GM12878 (cell line): ENCODE measurements around the gene ANLN.

ENCODE experiments used
- CHD2 ChIP-seq: IDR thresholded peaks from 2 replicates; pipeline ENCODE4 v1.6.1; 2011; ENCODE audit warnings: low read depth, low read length, improper control_type of control experiment, borderline replicate concordance
- CREB1 ChIP-seq: IDR thresholded peaks from 2 replicates; pipeline ENCODE4 v1.6.1; 2012; ENCODE audit warnings: low read depth, mild to moderate bottlenecking, inconsistent platforms
- E2F8 ChIP-seq: fragments of 450-650 bp; IDR thresholded peaks from 2 replicates; pipeline ENCODE4 v1.6.1; 2018; ENCODE audit warnings: mild to moderate bottlenecking, low read depth, moderate library complexity; ENCODE audit not compliant: partially characterized antibody
- ESRRA ChIP-seq: IDR thresholded peaks from 2 replicates; pipeline ENCODE4 v1.6.1; 2012; ENCODE audit warnings: mild to moderate bottlenecking, low read length, improper control_type of control experiment
- MXI1 ChIP-seq: fragments of 150-350 bp; IDR thresholded peaks from 2 replicates; pipeline ENCODE4 v1.6.1; 2011; ENCODE audit warnings: low read depth, mild to moderate bottlenecking, inconsistent platforms, low read length, improper control_type of control experiment
- POLR2A ChIP-seq: IDR thresholded peaks from 2 replicates; pipeline ENCODE4 v1.6.1; 2011; ENCODE audit warnings: low read depth, mild to moderate bottlenecking, low read length
- RAD21 ChIP-seq: IDR thresholded peaks from 2 replicates; pipeline ENCODE4 v1.6.1; 2011; ENCODE audit warnings: mild to moderate bottlenecking, low read depth, low read length, moderate library complexity; ENCODE audit not compliant: insufficient read depth
- RCOR1 ChIP-seq: conservative IDR thresholded peaks from 2 replicates; pipeline ENCODE4 v1.6.1; 2012; ENCODE audit warnings: low read depth, low read length, improper control_type of control experiment
- SRF ChIP-seq, 2 experiments: IDR thresholded peaks; 2 replicates each; pipeline ENCODE4 v1.6.1; 2011; ENCODE audit warnings: low read depth in 2 of 2, low read length in 2 of 2, mild to moderate bottlenecking in 1 of 2, moderate library complexity in 1 of 2
- SUPT20H ChIP-seq: IDR thresholded peaks from 2 replicates; pipeline ENCODE4 v1.6.1; 2011; ENCODE audit warnings: low read depth, mild to moderate bottlenecking, low read length, moderate library complexity, borderline replicate concordance; ENCODE audit not compliant: control insufficient read depth
- TF ChIP-seq, protein P1 (sequence below), 3 experiments: IDR thresholded peaks in 2 of 3; conservative IDR thresholded peaks in 1 of 3; 2 replicates each; pipeline ENCODE4 v1.5.1; 2011; ENCODE audit warnings: low read depth in 3 of 3, low read length in 3 of 3, mild to moderate bottlenecking in 3 of 3, control low read depth in 2 of 3, moderate library complexity in 2 of 3, inconsistent platforms in 1 of 3, mixed read lengths in 1 of 3; ENCODE audit not compliant: control insufficient read depth in 2 of 3, insufficient read depth in 1 of 3; ENCODE audit errors: extremely low read depth in 1 of 3

DNA sequence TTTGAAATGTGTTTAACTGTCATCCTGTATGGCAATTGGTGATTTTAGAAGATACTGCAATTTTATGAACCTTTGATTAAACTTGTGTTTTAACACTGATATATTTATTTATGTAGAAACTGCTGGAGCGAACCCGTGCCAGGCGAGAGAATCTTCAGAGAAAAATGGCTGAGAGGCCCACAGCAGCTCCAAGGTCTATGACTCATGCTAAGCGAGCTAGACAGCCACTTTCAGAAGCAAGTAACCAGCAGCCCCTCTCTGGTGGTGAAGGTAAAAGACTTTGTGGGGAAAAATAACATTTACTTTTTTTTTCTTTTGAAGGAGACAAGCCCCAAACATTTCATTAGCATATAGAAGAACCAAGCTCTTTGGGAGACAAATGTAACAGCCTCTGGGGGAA is 6.5 kb downstream of the ANLN start:
- TF ChIP-seq CREB1 = no peak
- no peak for TF ChIP-seq POLR2A
- TF ChIP-seq, protein P1, sequence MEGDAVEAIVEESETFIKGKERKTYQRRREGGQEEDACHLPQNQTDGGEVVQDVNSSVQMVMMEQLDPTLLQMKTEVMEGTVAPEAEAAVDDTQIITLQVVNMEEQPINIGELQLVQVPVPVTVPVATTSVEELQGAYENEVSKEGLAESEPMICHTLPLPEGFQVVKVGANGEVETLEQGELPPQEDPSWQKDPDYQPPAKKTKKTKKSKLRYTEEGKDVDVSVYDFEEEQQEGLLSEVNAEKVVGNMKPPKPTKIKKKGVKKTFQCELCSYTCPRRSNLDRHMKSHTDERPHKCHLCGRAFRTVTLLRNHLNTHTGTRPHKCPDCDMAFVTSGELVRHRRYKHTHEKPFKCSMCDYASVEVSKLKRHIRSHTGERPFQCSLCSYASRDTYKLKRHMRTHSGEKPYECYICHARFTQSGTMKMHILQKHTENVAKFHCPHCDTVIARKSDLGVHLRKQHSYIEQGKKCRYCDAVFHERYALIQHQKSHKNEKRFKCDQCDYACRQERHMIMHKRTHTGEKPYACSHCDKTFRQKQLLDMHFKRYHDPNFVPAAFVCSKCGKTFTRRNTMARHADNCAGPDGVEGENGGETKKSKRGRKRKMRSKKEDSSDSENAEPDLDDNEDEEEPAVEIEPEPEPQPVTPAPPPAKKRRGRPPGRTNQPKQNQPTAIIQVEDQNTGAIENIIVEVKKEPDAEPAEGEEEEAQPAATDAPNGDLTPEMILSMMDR (IDR thresholded peaks at IDR 0.05 in 2 of 3, conservative IDR thresholded peaks at IDR 0.05 in 1 of 3; ENCODE audit: control insufficient read depth in 2 of 3, extremely low read depth in 1 of 3, insufficient read depth in 1 of 3, low read depth in 3 of 3, low read length in 3 of 3) = no peak
- no peak for TF ChIP-seq SUPT20H
- TF ChIP-seq CHD2 = no peak
- TF ChIP-seq MXI1 = no peak
- no peak for TF ChIP-seq SRF (IDR thresholded peaks at IDR 0.05; ENCODE audit: low read depth in 2 of 2, low read length in 2 of 2)
- TF ChIP-seq RAD21 = no peak
- TF ChIP-seq E2F8 = no peak
- no peak for TF ChIP-seq RCOR1
- TF ChIP-seq ESRRA = no peak
